GM10248 (cell line): ENCODE measurements around the gene ZSWIM9.

Experiments
- CTCF ChIA-PET: fragments of 300-600 bp; sonication (Branson Sonifier 250); formaldehyde crosslinking; extraction: SDS; loops from one replicate; lab custom pipeline; 2021; ENCODE audit warnings: antibody characterized with exemption; lab: Yijun Ruan, JAX
- POLR2A ChIA-PET: fragments of 350-650 bp; sonication (Branson Sonifier 250); formaldehyde crosslinking; extraction: SDS; loops from one replicate; lab custom pipeline; 2020; ENCODE audit warnings: antibody characterized with exemption; lab: Yijun Ruan, JAX
- DNase-seq: peaks from one replicate; pipeline ENCODE4 v3.0.0; 2012; ENCODE audit errors: extremely low spot score
- TF ChIP-seq, protein P1 (sequence below): IDR thresholded peaks from 2 replicates; pipeline ENCODE4 v1.5.1; 2012; ENCODE audit warnings: mild to moderate bottlenecking, low read depth; ENCODE audit errors: extremely low read depth, missing control alignments, control extremely low read depth

The ZSWIM9 gene

GRCh38 chr19:48127561-48127960 lies 42.9 kb upstream of the ZSWIM9 start:
- no peak for DNase-seq
- TF ChIP-seq, protein P1, sequence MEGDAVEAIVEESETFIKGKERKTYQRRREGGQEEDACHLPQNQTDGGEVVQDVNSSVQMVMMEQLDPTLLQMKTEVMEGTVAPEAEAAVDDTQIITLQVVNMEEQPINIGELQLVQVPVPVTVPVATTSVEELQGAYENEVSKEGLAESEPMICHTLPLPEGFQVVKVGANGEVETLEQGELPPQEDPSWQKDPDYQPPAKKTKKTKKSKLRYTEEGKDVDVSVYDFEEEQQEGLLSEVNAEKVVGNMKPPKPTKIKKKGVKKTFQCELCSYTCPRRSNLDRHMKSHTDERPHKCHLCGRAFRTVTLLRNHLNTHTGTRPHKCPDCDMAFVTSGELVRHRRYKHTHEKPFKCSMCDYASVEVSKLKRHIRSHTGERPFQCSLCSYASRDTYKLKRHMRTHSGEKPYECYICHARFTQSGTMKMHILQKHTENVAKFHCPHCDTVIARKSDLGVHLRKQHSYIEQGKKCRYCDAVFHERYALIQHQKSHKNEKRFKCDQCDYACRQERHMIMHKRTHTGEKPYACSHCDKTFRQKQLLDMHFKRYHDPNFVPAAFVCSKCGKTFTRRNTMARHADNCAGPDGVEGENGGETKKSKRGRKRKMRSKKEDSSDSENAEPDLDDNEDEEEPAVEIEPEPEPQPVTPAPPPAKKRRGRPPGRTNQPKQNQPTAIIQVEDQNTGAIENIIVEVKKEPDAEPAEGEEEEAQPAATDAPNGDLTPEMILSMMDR = no peak
- CTCF ChIA-PET = interaction anchor here (1.0 to 2.1 kb wide), 3 partner anchors 9 to 19 kb away, joined by 3 to 6 read pairs (median 3); partner anchors contain the start of gene PLA2G4C
- POLR2A ChIA-PET = no interaction called here

GRCh38 chr19:48133094-48133493 lies 37.4 kb upstream of the ZSWIM9 start:
- TF ChIP-seq, protein P1 = no peak
- ChIA-PET POLR2A (no interaction called here), CTCF (interaction anchor here (2.1 kb wide), 1 partner anchor 8 kb away, joined by 8 read pairs; no protein-coding TSS in a partner anchor)
- DNase-seq = no peak

GRCh38 chr19:48135411-48135810 lies 35.1 kb upstream of the ZSWIM9 start:
- TF ChIP-seq, protein P1 = no peak
- CTCF ChIA-PET = interaction anchor here (1.8 kb wide), 1 partner anchor 16 kb away, joined by 5 read pairs; no protein-coding TSS in a partner anchor
- DNase-seq = no peak
- POLR2A ChIA-PET = no interaction called here

GRCh38 chr19:48136547-48136946 lies 33.9 kb upstream of the ZSWIM9 start:
- no peak for DNase-seq
- TF ChIP-seq, protein P1 = no peak
- POLR2A ChIA-PET = no interaction called here
- CTCF ChIA-PET = interaction anchor here (1.1 to 1.4 kb wide), 3 partner anchors 12 to 18 kb away, joined by 3 to 4 read pairs (median 3); no protein-coding TSS in a partner anchor

GRCh38 chr19:48137411-48137810 lies 33.1 kb upstream of the ZSWIM9 start:
- ChIA-PET CTCF (interaction anchor here (1.1 to 1.4 kb wide), 3 partner anchors 12 to 17 kb away, joined by 3 to 4 read pairs (median 3); no protein-coding TSS in a partner anchor), POLR2A (no interaction called here)
- TF ChIP-seq, protein P1 = no peak
- no peak for DNase-seq

DNA sequence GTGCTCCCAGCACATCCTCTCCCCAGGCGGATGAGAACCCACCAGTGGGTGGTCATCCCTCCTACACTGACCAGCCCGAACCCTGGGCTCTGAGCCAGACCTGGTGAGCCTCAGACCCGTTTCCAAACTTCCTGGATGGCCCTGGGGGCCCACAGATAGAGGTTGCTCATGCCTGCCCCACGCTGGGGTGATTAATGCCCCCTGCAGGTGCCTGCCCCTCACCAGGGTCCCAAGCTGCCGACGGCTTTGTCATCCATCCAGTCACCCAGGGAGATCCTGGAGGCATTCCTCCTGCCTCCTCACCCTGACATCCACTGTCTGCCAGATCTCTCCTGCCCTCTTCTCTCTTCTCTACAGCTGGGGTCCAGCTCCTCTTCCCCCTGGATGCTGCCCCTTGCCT lies 31.4 kb upstream of the ZSWIM9 start:
- TF ChIP-seq, protein P1 = no peak
- ChIA-PET CTCF (interaction anchor here (1.3 kb wide), 1 partner anchor 122 kb away, joined by 3 read pairs; no protein-coding TSS in a partner anchor), POLR2A (no interaction called here)
- DNase-seq = no peak
